Mucosa of descending colon (tissue), 3 donors: ENCODE data around the gene TRIP13. TPM values are rescaled to one million over a fixed set of nuclear protein-coding genes. Genes with fewer than 3 reads are reported as not detected.
A peak's percentile ranks its signal among the peaks of the same experiment; 100 is the strongest.

Experiments
- ATAC-seq: fragments of 200-7000 bp; cut with Tn5 transposase; one replicate; pipeline ENCODE4 v1.9.1; 2020; ENCODE audit warnings: mild to moderate bottlenecking, moderate library complexity
- DNase-seq, 3 donors: peaks; one replicate each; pipeline ENCODE4 v3.0.0-alpha.2; 2020
- H3K36me3 ChIP-seq: fragments of 200-600 bp; one replicate; pipeline ENCODE4 v1.8.0; 2021; ENCODE audit warnings: low read depth, mild to moderate bottlenecking
- H3K4me1 ChIP-seq: fragments of 200-600 bp; one replicate; pipeline ENCODE4 v1.8.0; 2021; ENCODE audit warnings: low read depth, mild to moderate bottlenecking
- H3K4me3 ChIP-seq: fragments of 200-600 bp; one replicate; pipeline ENCODE4 v1.8.0; 2021; ENCODE audit warnings: mild to moderate bottlenecking
- H3K9me3 ChIP-seq: fragments of 200-600 bp; one replicate; pipeline ENCODE4 v1.8.0; 2021; ENCODE audit warnings: mild to moderate bottlenecking
- intact Hi-C, 2 donors: fragments of 100-400 bp; cut with DNase I in 1 of 2; cut with micrococcal nuclease in 1 of 2; formaldehyde crosslinking; loops; one replicate each; pipeline versions ENCODE4 v1.11.0 to v1.11.1; 2022; cut with DNase I, micrococcal nuclease
- total RNA-seq, 3 donors: library from RNA; stranded (reverse); fragmentation: NEBNext Ultra II Directional in 2 of 3; extraction: Animal tissue kit (Norgen Biotek cat#: 25700) in 2 of 3; gene quantifications; one replicate each; pipeline versions ENCODE4 v1.2.1 to v1.2.4, GENCODE V29; 2021 to 2023
- TF ChIP-seq, protein P1 (sequence below): fragments of 200-600 bp; IDR thresholded peaks from one replicate; pipeline ENCODE4 v1.8.0; 2022; ENCODE audit warnings: antibody characterized with exemption, mild to moderate bottlenecking
- donor health status: DM: no; HTN: no; CAD: no; lungs with moderate emphysema.
- donor health status: DM: no; HTN: no; CAD: no.
- donor health status: DM: no; HTN: yes; CAD: no.

TRIP13 gene
- total RNA-seq, 3 donors from 2014 or later = 1.4 to 7.1 (median 2.1) TPM

DNA sequence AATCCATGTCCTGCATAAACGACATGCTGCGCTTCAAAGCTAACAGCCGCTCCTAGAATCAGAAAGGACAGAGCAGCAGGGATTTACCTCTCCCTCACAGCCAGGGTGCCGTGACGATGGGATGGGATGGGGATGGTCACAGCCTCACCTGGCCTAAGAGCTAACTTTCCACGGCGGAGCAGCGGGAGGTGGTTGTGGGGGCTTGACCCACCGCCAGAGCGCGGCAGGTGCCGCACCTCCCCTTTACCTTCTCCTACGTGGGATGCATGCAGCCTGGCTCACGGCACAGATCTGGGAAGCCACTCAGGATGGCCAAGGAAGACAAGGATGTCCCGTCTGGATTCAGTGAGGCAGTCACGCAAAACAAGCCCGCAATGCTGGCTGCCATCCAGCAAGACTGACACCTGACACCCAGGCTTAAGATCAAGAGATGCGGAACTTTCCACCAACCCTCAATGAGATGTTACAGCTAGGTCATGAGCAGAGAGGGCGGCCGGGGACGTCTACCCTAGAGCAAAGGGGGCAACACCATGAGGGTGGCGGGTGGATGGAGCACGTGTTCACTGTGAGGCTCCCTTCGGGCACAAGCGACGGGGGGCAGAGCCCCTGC, 5.9 kb upstream of the TRIP13 start:
- DNase-seq = no peak

DNA sequence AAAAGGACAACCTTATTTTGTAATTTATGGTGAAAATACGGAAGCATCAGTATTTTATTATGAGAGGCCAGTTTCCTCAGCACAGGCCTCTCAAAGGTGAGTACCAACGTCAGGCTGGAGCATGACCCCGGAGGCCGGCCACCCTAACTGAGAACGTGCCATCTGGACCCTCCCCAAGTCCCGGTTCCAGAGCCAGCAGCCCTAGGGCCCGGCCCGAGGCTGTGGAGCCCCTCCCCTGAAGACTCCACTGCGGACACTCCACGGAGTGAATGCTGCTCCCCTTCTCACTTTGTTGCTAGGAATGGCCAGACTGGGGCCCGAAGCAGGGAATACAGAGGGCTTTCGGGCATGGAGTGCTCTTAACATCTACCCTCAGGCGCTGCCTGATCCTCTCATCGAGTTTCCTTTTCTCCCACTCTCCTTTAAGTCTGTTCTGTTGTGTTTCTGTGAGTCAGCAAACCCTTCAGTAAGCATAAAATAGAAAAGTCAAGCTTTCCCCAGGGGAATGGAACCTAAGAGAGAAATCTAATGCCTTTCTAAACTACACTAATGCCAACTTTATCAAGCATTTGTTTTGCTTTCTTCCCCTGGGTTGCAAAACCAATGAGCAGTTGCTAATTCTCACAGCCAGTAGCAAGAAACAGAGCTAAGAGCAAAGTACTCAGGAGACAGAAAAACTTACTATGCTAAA, 4.6 kb upstream of the TRIP13 start:
- DNase-seq (no peak), ATAC-seq (no peak)
- Histone ChIP-seq H3K4me3 (no peak overlapping the region), H3K4me1 (peaks cover 11% of the 10 kb centered on the region), H3K36me3 (peaks cover 10% of the 10 kb centered on the region), H3K9me3 (no peaks in the 10 kb centered on the region)
- intact Hi-C loops = no loop called here
- TF ChIP-seq, protein P1, sequence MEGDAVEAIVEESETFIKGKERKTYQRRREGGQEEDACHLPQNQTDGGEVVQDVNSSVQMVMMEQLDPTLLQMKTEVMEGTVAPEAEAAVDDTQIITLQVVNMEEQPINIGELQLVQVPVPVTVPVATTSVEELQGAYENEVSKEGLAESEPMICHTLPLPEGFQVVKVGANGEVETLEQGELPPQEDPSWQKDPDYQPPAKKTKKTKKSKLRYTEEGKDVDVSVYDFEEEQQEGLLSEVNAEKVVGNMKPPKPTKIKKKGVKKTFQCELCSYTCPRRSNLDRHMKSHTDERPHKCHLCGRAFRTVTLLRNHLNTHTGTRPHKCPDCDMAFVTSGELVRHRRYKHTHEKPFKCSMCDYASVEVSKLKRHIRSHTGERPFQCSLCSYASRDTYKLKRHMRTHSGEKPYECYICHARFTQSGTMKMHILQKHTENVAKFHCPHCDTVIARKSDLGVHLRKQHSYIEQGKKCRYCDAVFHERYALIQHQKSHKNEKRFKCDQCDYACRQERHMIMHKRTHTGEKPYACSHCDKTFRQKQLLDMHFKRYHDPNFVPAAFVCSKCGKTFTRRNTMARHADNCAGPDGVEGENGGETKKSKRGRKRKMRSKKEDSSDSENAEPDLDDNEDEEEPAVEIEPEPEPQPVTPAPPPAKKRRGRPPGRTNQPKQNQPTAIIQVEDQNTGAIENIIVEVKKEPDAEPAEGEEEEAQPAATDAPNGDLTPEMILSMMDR = no peak

More for the DNA sequence above, 5.9 kb upstream of the TRIP13 start:
- Histone ChIP-seq H3K9me3 (no peaks in the 10 kb centered on the region), H3K36me3 (peaks cover 10% of the 10 kb centered on the region), H3K4me3 (no peak overlapping the region), H3K4me1 (peaks cover 8% of the 10 kb centered on the region)
- TF ChIP-seq, protein P1 = no peak
- ATAC-seq = no peak
- intact Hi-C loops = no loop called here

DNA sequence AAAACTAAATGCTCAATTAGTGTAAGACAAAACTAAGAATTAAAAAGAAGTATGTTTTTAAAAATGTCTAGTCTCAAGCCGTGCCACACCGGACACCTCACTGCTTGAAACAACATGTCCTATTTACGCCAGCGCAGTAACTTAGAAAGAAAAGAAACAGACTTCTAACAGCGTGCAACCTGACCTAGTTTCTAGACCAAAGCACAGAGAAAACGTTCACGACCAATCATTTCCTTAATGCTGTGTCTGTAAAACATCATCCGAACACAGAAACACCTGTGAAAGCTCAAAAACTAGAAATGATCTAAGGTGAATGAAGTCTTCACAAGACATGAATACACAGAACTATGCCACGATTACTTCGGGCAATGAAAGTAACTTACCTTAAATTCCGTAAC, 4.0 kb upstream of the TRIP13 start:
- TF ChIP-seq, protein P1 = no peak
- no peak overlapping the region for H3K4me3 ChIP-seq
- H3K9me3 ChIP-seq = no peaks in the 10 kb centered on the region
- DNase-seq (no peak), ATAC-seq (no peak)
- intact Hi-C loops = no loop called here
- H3K4me1 ChIP-seq = peaks cover 16% of the 10 kb centered on the region
- peaks cover 10% of the 10 kb centered on the region for H3K36me3 ChIP-seq

DNA sequence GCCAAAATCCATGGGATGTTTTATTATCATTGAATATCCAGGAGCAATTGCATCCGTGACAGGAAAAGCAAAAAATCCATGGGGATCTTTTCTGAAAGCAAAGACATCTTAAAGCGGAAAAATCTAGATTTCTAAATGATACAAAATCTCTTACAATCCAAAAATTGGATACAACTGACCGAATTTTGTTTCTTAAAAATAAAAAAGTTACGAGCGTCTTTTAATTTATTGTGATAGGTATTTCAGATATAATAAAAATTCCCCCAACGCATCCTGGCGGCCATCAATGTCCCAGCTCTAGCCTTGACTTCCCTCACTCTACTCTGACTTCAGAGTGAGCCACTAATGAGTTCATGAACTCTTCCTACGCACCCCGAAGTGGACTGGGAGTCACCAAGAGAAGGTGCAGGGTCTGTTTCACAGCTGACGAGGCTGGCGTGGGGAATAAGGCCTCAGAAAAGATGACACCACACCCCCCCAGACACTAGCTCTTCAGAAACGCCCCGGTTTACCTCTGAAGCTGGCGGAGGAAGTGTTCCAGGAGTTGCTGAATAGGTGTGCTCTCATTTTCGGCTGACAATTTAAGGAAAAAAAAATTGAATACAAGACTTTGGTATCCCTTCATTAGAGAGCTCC, 3.5 kb upstream of the TRIP13 start:
- no peak overlapping the region for H3K4me3 ChIP-seq
- intact Hi-C loops = no loop called here
- peaks cover 16% of the 10 kb centered on the region for H3K4me1 ChIP-seq
- H3K9me3 ChIP-seq = no peaks in the 10 kb centered on the region
- TF ChIP-seq, protein P1 = no peak
- no peak for ATAC-seq
- DNase-seq = no peak
- H3K36me3 ChIP-seq = peaks cover 10% of the 10 kb centered on the region

DNA sequence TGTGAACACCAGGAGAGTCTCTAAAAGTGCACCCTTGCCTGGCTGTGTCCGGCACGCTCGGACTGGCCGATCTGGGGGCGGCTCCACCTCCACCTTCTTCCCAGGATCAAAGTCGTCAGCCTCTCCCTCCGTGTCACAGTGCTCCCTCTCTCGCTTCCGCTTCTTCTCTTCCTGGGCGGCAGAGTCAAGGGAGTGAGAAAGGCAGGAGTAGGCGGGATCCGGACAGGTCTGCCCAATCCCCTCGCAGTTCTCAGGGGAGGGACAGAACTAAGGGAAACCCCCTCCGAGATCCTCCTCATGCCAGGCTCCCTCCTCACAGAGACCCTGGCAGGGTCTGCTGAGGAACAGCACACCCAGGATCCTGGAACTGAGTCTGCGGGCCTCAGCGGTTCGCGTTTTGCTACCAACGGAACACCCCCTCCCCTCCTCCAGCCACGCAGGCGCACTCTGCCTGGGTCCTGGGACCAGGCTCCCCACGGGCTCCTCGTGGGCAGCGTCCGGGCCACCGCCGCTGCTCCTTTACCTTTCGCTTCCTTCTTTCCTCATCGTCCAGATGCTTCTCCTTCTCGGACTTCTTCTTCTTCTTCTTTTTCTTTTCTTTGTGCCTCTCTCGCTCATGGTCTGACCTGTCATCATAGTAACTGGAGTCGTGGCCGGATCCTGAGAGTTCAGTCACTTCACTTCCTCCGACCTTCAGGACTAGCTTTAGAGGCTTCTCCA, 1.4 kb upstream of the TRIP13 start:
- peaks cover 16% of the 10 kb centered on the region for H3K4me1 ChIP-seq
- TF ChIP-seq, protein P1 = no peak
- intact Hi-C loops = no loop called here
- ATAC-seq (peak; percentile 49), DNase-seq (peak in 1 of 3 donors; percentile 42)
- H3K36me3 ChIP-seq = peaks cover 3% of the 10 kb centered on the region
- H3K9me3 ChIP-seq = no peaks in the 10 kb centered on the region
- no peak overlapping the region for H3K4me3 ChIP-seq
